SK-N-SH (cell line): Measurements from ENCODE around the gene CENPX. TPM values are rescaled to one million over a fixed set of nuclear protein-coding genes. Genes with fewer than 3 reads are reported as not detected.

Experiments
- CTCF ChIA-PET: fragments of 300-600, 350-600 bp; formaldehyde crosslinking; extraction: SDS; loops from one replicate; lab custom pipeline; 2021; lab: Yijun Ruan, JAX
- POLR2A ChIA-PET: fragments of 350-600 bp; sonication (Branson Sonifier 250); formaldehyde crosslinking; extraction: SDS; loops from one replicate; lab custom pipeline; 2020; ENCODE audit warnings: antibody characterized with exemption, inconsistent platforms; lab: Yijun Ruan, JAX
- DNase-seq: peaks from one replicate; pipeline ENCODE4 v3.0.0; 2012
- H2AFZ ChIP-seq: fragments of 200-600 bp; sonication (generic); 2 replicates; pipeline ENCODE4 v1.8.1; 2016; ENCODE audit warnings: antibody characterized with exemption, mild to moderate bottlenecking, low read depth
- H3F3A ChIP-seq: fragments of 200-600 bp; sonication (generic); replicated peaks from 2 replicates; pipeline ENCODE3; 2016; ENCODE audit warnings: antibody characterized with exemption, mild to moderate bottlenecking; ENCODE audit not compliant: insufficient read depth
- H3K27ac ChIP-seq, 2 experiments: fragments of 200-500 bp in 1 of 2; fragments of 200-600 bp in 1 of 2; sonication (Bioruptor generic) in 1 of 2; sonication (generic), shearing (Covaris generic) in 1 of 2; 2 replicates each; pipeline versions ENCODE4 v1.5.1 to v1.6.1; 2014 to 2016; ENCODE audit warnings: low read depth in 2 of 2, inconsistent platforms in 1 of 2, low read length in 1 of 2, mild to moderate bottlenecking in 1 of 2, mixed read lengths in 1 of 2
- H3K27me3 ChIP-seq: fragments of 200-600 bp; sonication (generic), shearing (Covaris generic); 2 replicates; pipeline ENCODE4 v1.6.1; 2016; ENCODE audit warnings: mixed run types; ENCODE audit not compliant: insufficient read depth
- H3K36me3 ChIP-seq, 2 experiments: fragments of 200-500 bp in 1 of 2; fragments of 200-600 bp in 1 of 2; sonication (Bioruptor generic) in 1 of 2; sonication (generic) in 1 of 2; replicated peaks in 1 of 2; 2 replicates each; pipeline versions ENCODE3 to v1.5.1; 2014 to 2016; ENCODE audit warnings: low read length in 1 of 2, mild to moderate bottlenecking in 1 of 2; ENCODE audit not compliant: insufficient read depth in 2 of 2, control insufficient read depth in 1 of 2
- H3K4me1 ChIP-seq, 2 experiments: fragments of 200-500 bp in 1 of 2; fragments of 200-600 bp in 1 of 2; sonication (Bioruptor generic) in 1 of 2; sonication (generic), shearing (Covaris generic) in 1 of 2; 2 replicates each; pipeline versions ENCODE4 v1.5.1 to v1.6.1; 2014 to 2016; ENCODE audit warnings: low read depth in 1 of 2, low read length in 1 of 2, mixed run types in 1 of 2; ENCODE audit not compliant: insufficient read depth in 2 of 2, control insufficient read depth in 1 of 2
- H3K4me2 ChIP-seq: fragments of 200-600 bp; sonication (generic), shearing (Covaris generic); 2 replicates; pipeline ENCODE4 v1.6.1; 2017; ENCODE audit warnings: mixed run types
- H3K4me3 ChIP-seq, 2 experiments: fragments of 200-500 bp in 1 of 2; fragments of 200-600 bp in 1 of 2; sonication (Bioruptor generic) in 1 of 2; sonication (generic), shearing (Covaris generic) in 1 of 2; 2 replicates each; pipeline versions ENCODE4 v1.5.1 to v1.8.1; 2014 to 2016; ENCODE audit warnings: low read depth in 2 of 2, inconsistent platforms in 1 of 2, low read length in 1 of 2, mild to moderate bottlenecking in 1 of 2, mixed read lengths in 1 of 2, moderate library complexity in 1 of 2
- H3K79me2 ChIP-seq: fragments of 200-600 bp; sonication (generic); 2 replicates; pipeline ENCODE4 v1.8.1; 2017; ENCODE audit warnings: mild to moderate bottlenecking; ENCODE audit not compliant: insufficient read depth
- H3K9ac ChIP-seq: fragments of 200-600 bp; sonication (generic); 2 replicates; pipeline ENCODE4 v1.6.1; 2017; ENCODE audit warnings: mixed run types
- H3K9me2 ChIP-seq: fragments of 200-600 bp; sonication (generic); 2 replicates; pipeline ENCODE4 v1.6.1; 2017; ENCODE audit warnings: mixed run types
- H3K9me3 ChIP-seq: fragments of 200-600 bp; sonication (generic); 2 replicates; pipeline ENCODE4 v1.6.1; 2017; ENCODE audit warnings: mixed run types, mild to moderate bottlenecking, moderate library complexity
- H4K20me1 ChIP-seq: fragments of 200-600 bp; sonication (generic); 2 replicates; pipeline ENCODE4 v1.6.1; 2017; ENCODE audit warnings: mild to moderate bottlenecking, mixed run types; ENCODE audit not compliant: insufficient read depth
- CHD2 ChIP-seq: fragments of 150-350 bp; IDR thresholded peaks from 2 replicates; pipeline ENCODE4 v1.6.1; 2018; ENCODE audit warnings: low read length; ENCODE audit not compliant: partially characterized antibody
- CTCF ChIP-seq: fragments of 200-600 bp; sonication (generic); IDR thresholded peaks from 2 replicates; pipeline ENCODE4 v1.6.1; 2017; ENCODE audit warnings: antibody characterized with exemption, mild to moderate bottlenecking, moderate library complexity
- EZH2phosphoT487 ChIP-seq: fragments of 200-600 bp; sonication (generic); IDR thresholded peaks from 2 replicates; pipeline ENCODE4 v1.6.1; 2017; ENCODE audit warnings: low read depth, mixed run types, mild to moderate bottlenecking, antibody characterized with exemption, moderate library complexity, borderline replicate concordance
- FOXM1 ChIP-seq: IDR thresholded peaks from 2 replicates; pipeline ENCODE4 v1.4.0; 2012; ENCODE audit warnings: low read depth, mild to moderate bottlenecking
- IRF3 ChIP-seq: fragments of 150-350 bp; IDR thresholded peaks from 2 replicates; pipeline ENCODE4 v1.6.1; 2016; ENCODE audit warnings: mild to moderate bottlenecking, low read depth, low read length
- MXI1 ChIP-seq: IDR thresholded peaks from 2 replicates; pipeline ENCODE4 v1.6.1; 2012; ENCODE audit warnings: mild to moderate bottlenecking, low read depth, low read length, improper control_type of control experiment
- NRF1 ChIP-seq: IDR thresholded peaks from 2 replicates; pipeline ENCODE4 v1.6.1; 2012; ENCODE audit warnings: low read depth, mild to moderate bottlenecking, low read length
- POLR2AphosphoS5 ChIP-seq: IDR thresholded peaks from 2 replicates; pipeline ENCODE4 v1.6.1; 2012; ENCODE audit warnings: low read depth, low read length
- RAD21 ChIP-seq: IDR thresholded peaks from 2 replicates; pipeline ENCODE4 v1.6.1; 2012; ENCODE audit warnings: mild to moderate bottlenecking, low read length
- TCF12 ChIP-seq: IDR thresholded peaks from 2 replicates; pipeline ENCODE4 v1.4.0; 2012
- USF1 ChIP-seq: IDR thresholded peaks from 2 replicates; pipeline ENCODE4 v1.4.0; 2012; ENCODE audit warnings: low read depth, borderline replicate concordance
- YY1 ChIP-seq: IDR thresholded peaks from 2 replicates; pipeline ENCODE4 v1.4.0; 2012; ENCODE audit warnings: low read depth, mild to moderate bottlenecking
- ZBTB33 ChIP-seq: IDR thresholded peaks from 2 replicates; pipeline ENCODE4 v1.4.0; 2012; ENCODE audit warnings: low read depth, borderline replicate concordance
- WGBS: methylation state at CpG from one replicate; pipeline ENCODE4 v1.1.6; 2017; ENCODE audit warnings: low lambda C conversion rate; 5-methylcytosine and 5-hydroxymethylcytosine counted together
- polyA plus RNA-seq, 3 experiments: library from polyadenylated mRNA; depleted of rRNA; stranded (reverse); fragments of >200 nt; gene quantifications; 2 replicates each; pipeline ENCODE4 v1.2.3, GENCODE V29; 2012

Gene CENPX
- polyA plus RNA-seq, 1 of the 3 experiments (the other 2 are of a cell fraction) = 255 TPM

GRCh38 chr17:82007228-82007494 lies 15.5 kb downstream of the CENPX start:
- Histone ChIP-seq H3K9me2 (no peaks in the 10 kb centered on the region), H3K36me3 (no peaks in the 10 kb centered on the region), H3K9me3 (no peaks in the 10 kb centered on the region), H3K27me3 (no peaks in the 10 kb centered on the region), H4K20me1 (no peaks in the 10 kb centered on the region), H3K4me1 (peaks cover 16 to 44% of the 10 kb centered on the region in 2 experiments; a peak in 3 of 4 replicates), H3F3A (peaks cover 24% of the 10 kb centered on the region), H3K27ac (peak overlapping the region in 1 of 2 experiments; percentile 63; a peak in 2 of 4 replicates), H3K79me2 (peaks cover 11% of the 10 kb centered on the region; the same call in 1 of the 2 replicates), H3K9ac (peak overlapping the region; percentile 69), H2AFZ (no peak overlapping the region), H3K4me2 (peak overlapping the region; percentile 60; the same call in 1 of the 2 replicates), H3K4me3 (no peak overlapping the region)
- 85% methylated on average over 5 of the region's 6 CpGs for WGBS
- TF ChIP-seq TCF12 = no peak
- no peak for TF ChIP-seq FOXM1
- no peak for TF ChIP-seq CTCF
- no peak for TF ChIP-seq USF1
- no peak for TF ChIP-seq EZH2phosphoT487
- no peak for TF ChIP-seq ZBTB33
- TF ChIP-seq NRF1 = no peak
- no peak for TF ChIP-seq CHD2
- TF ChIP-seq IRF3 = no peak
- TF ChIP-seq MXI1 = no peak
- TF ChIP-seq RAD21 = no peak
- no peak for TF ChIP-seq YY1
- TF ChIP-seq POLR2AphosphoS5 = no peak
- ChIA-PET CTCF (interaction anchor here (0.7 to 35.7 kb wide), 4 partner anchors 14 to 1086 kb away, joined by 3 to 1216 read pairs (median 3); partner anchors contain the start of gene NOTUM), POLR2A (no interaction called here)
- no peak for DNase-seq
